ENCODE measurements around the gene RABGAP1L.

GRCh38 chr1:174425121-174425520, 265.8 kb downstream of the RABGAP1L start:
- TF ChIP-seq POLR2A (IDR thresholded peaks at IDR 0.05; ENCODE audit: low read depth, low read length) (no peak), POLR2AphosphoS5 (IDR thresholded peaks at IDR 0.05; ENCODE audit: low read depth, low read length) (no peak), TAF1 (IDR thresholded peaks at IDR 0.05; ENCODE audit: borderline replicate concordance, low read depth, low read length) (no peak)

All from GM12892 (cell line).